Panc1 (cell line): Measurements from ENCODE around the gene DDX24. TPM values are rescaled to one million over a fixed set of nuclear protein-coding genes. Genes with fewer than 3 reads are reported as not detected.

Experiments used
- ATAC-seq: fragments of 200-7000 bp; cut with Tn5 transposase; 2 replicates; pipeline ENCODE4 v1.9.1; 2020; ENCODE audit warnings: mild to moderate bottlenecking, moderate library complexity
- BruUV-seq: library from RNA; stranded (reverse); fragments of 400-500 nt; replicated peaks from 2 replicates; lab custom pipeline; 2021; lab: Mats Ljungman, UMichigan
- CTCF ChIA-PET: fragments of 300-600 bp; sonication (Branson Sonifier 250); formaldehyde crosslinking; loops from one replicate; lab custom pipeline; 2022; ENCODE audit warnings: antibody characterized with exemption; lab: Charles Lee
- POLR2A ChIA-PET: fragments of 300-600 bp; sonication (Branson Sonifier 250); formaldehyde crosslinking; loops from one replicate; lab custom pipeline; 2022; ENCODE audit warnings: antibody characterized with exemption; lab: Charles Lee
- DNase-seq: peaks from one replicate; pipeline ENCODE4 v3.0.0-alpha.2; 2010; ENCODE audit warnings: low read depth, low spot score
- H3K27ac ChIP-seq: 2 replicates; pipeline ENCODE4 v1.5.1; 2011; ENCODE audit warnings: mild to moderate bottlenecking, low read length, inconsistent platforms
- H3K27me3 ChIP-seq: fragments of 200-500 bp; sonication (Bioruptor generic); 2 replicates; pipeline ENCODE4 v1.6.0; 2014; ENCODE audit warnings: low read length, inconsistent platforms; ENCODE audit not compliant: control insufficient read depth, insufficient read depth
- H3K36me3 ChIP-seq: fragments of 200-500 bp; sonication (Bioruptor generic); 2 replicates; pipeline ENCODE4 v1.5.1; 2014; ENCODE audit warnings: inconsistent platforms, mild to moderate bottlenecking, low read length, moderate library complexity; ENCODE audit not compliant: control insufficient read depth, insufficient read depth
- H3K4me1 ChIP-seq: 2 replicates; pipeline ENCODE4 v1.5.1; 2011; ENCODE audit warnings: inconsistent platforms, mild to moderate bottlenecking, low read length, moderate library complexity; ENCODE audit not compliant: control insufficient read depth, insufficient read depth
- H3K4me3 ChIP-seq, 2 experiments: 2 replicates each; pipeline ENCODE4 v1.5.1; 2011 to 2012; ENCODE audit warnings: low read depth in 2 of 2, low read length in 2 of 2, mild to moderate bottlenecking in 2 of 2, inconsistent platforms in 1 of 2, moderate library complexity in 1 of 2
- H3K9me3 ChIP-seq: fragments of 200-500 bp; sonication (Bioruptor generic); 2 replicates; pipeline ENCODE4 v1.5.1; 2014; ENCODE audit warnings: low read depth, mild to moderate bottlenecking, inconsistent platforms, low read length, moderate library complexity; ENCODE audit not compliant: control insufficient read depth, insufficient read depth
- POLR2AphosphoS5 ChIP-seq: IDR thresholded peaks from 2 replicates; pipeline ENCODE4 v1.6.1; 2012; ENCODE audit warnings: mild to moderate bottlenecking, low read depth, low read length, moderate library complexity
- SIN3A ChIP-seq: IDR thresholded peaks from 2 replicates; pipeline ENCODE4 v1.6.1; 2012; ENCODE audit warnings: low read depth, mild to moderate bottlenecking, low read length, moderate library complexity, borderline replicate concordance; ENCODE audit not compliant: insufficient read depth
- TCF7L2 ChIP-seq: IDR thresholded peaks from 2 replicates; pipeline ENCODE4 v1.6.1; 2011; ENCODE audit warnings: mild to moderate bottlenecking, low read depth, low read length, inconsistent platforms
- in situ Hi-C: cut with HindIII; loops from 2 replicates; pipeline ENCODE4 v1.10.0; 2016; ENCODE audit warnings: low sequenced_read_pairs, low pct_unique_long_range_greater_than_20kb
- intact Hi-C: fragments of 100-400 bp; cut with micrococcal nuclease; formaldehyde crosslinking; loops from one replicate; pipeline ENCODE4 v1.10.0; 2022; ENCODE audit not compliant: unreplicated experiment
- total RNA-seq: library from RNA; stranded (reverse); gene quantifications from one replicate; pipeline ENCODE4 v1.2.1, GENCODE V29; 2021; ENCODE audit not compliant: unreplicated experiment
- TF ChIP-seq, protein P1 (sequence below), 2 experiments: IDR thresholded peaks; 2 replicates each; pipeline ENCODE4 v1.6.1; 2011 to 2012; ENCODE audit warnings: low read depth in 2 of 2, control low read depth in 1 of 2, low read length in 1 of 2, mild to moderate bottlenecking in 1 of 2, moderate library complexity in 1 of 2; ENCODE audit not compliant: insufficient read depth in 1 of 2
- TF ChIP-seq, protein P2 (sequence below): fragments of 450-650 bp; IDR thresholded peaks from 2 replicates; pipeline ENCODE4 v1.5.1; 2017; ENCODE audit warnings: mild to moderate bottlenecking

Gene DDX24
- total RNA-seq, 1 experiment from 2014 or later, result 103 TPM

GRCh38 chr14:94021416-94022157 lies 59.4 kb downstream of the DDX24 start:
- Histone ChIP-seq H3K4me3 (no peak overlapping the region), H3K4me1 (no peaks in the 10 kb centered on the region), H3K36me3 (no peaks in the 10 kb centered on the region), H3K27ac (no peak overlapping the region), H3K9me3 (no peaks in the 10 kb centered on the region), H3K27me3 (no peaks in the 10 kb centered on the region)
- ATAC-seq, result no peak
- in situ Hi-C loops, result no loop called here
- POLR2A ChIA-PET, result no interaction called here
- CTCF ChIA-PET, result no interaction called here
- TF ChIP-seq, protein P1, sequence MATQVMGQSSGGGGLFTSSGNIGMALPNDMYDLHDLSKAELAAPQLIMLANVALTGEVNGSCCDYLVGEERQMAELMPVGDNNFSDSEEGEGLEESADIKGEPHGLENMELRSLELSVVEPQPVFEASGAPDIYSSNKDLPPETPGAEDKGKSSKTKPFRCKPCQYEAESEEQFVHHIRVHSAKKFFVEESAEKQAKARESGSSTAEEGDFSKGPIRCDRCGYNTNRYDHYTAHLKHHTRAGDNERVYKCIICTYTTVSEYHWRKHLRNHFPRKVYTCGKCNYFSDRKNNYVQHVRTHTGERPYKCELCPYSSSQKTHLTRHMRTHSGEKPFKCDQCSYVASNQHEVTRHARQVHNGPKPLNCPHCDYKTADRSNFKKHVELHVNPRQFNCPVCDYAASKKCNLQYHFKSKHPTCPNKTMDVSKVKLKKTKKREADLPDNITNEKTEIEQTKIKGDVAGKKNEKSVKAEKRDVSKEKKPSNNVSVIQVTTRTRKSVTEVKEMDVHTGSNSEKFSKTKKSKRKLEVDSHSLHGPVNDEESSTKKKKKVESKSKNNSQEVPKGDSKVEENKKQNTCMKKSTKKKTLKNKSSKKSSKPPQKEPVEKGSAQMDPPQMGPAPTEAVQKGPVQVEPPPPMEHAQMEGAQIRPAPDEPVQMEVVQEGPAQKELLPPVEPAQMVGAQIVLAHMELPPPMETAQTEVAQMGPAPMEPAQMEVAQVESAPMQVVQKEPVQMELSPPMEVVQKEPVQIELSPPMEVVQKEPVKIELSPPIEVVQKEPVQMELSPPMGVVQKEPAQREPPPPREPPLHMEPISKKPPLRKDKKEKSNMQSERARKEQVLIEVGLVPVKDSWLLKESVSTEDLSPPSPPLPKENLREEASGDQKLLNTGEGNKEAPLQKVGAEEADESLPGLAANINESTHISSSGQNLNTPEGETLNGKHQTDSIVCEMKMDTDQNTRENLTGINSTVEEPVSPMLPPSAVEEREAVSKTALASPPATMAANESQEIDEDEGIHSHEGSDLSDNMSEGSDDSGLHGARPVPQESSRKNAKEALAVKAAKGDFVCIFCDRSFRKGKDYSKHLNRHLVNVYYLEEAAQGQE (IDR thresholded peaks at IDR 0.05; ENCODE audit: insufficient read depth in 1 of 2, low read depth in 2 of 2, low read length in 1 of 2), result no peak
- TF ChIP-seq TCF7L2, result no peak
- no peak for TF ChIP-seq POLR2AphosphoS5
- TF ChIP-seq SIN3A, result no peak
- TF ChIP-seq, protein P2, sequence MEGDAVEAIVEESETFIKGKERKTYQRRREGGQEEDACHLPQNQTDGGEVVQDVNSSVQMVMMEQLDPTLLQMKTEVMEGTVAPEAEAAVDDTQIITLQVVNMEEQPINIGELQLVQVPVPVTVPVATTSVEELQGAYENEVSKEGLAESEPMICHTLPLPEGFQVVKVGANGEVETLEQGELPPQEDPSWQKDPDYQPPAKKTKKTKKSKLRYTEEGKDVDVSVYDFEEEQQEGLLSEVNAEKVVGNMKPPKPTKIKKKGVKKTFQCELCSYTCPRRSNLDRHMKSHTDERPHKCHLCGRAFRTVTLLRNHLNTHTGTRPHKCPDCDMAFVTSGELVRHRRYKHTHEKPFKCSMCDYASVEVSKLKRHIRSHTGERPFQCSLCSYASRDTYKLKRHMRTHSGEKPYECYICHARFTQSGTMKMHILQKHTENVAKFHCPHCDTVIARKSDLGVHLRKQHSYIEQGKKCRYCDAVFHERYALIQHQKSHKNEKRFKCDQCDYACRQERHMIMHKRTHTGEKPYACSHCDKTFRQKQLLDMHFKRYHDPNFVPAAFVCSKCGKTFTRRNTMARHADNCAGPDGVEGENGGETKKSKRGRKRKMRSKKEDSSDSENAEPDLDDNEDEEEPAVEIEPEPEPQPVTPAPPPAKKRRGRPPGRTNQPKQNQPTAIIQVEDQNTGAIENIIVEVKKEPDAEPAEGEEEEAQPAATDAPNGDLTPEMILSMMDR, result no peak
- DNase-seq, result no peak
- intact Hi-C loops, result no loop called here
- BruUV-seq, result no TSS peak

DNA sequence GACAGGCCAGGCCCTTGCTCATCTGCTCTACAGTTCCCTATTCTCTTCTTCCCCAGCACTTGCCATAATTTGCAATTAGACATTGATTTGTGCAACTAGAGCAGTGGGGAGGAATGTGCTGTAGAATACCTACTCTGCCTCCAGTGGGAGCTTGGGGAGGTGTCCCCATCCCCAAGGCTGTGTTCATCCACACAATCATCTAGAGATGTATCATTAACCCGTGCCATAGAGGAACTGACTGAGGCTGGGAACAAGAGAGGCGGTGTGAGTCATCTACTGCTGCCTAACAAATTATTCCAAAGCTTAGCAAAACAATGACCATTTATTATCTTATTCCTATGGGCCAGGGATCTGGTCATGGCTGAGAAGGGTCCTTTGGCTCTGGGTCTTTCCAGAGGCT lies 60.0 kb downstream of the DDX24 start:
- ChIA-PET CTCF (no interaction called here), POLR2A (no interaction called here)
- no TSS peak for BruUV-seq
- no peaks in the 10 kb centered on the region for H3K36me3 ChIP-seq
- intact Hi-C loops, result no loop called here
- no peaks in the 10 kb centered on the region for H3K4me1 ChIP-seq
- H3K27ac ChIP-seq, result no peak overlapping the region
- TF ChIP-seq, protein P2, result no peak
- TF ChIP-seq TCF7L2 (no peak), POLR2AphosphoS5 (no peak), SIN3A (no peak)
- TF ChIP-seq, protein P1 (IDR thresholded peaks at IDR 0.05; ENCODE audit: insufficient read depth in 1 of 2, low read depth in 2 of 2, low read length in 1 of 2), result no peak
- ATAC-seq (no peak), DNase-seq (no peak)
- H3K27me3 ChIP-seq, result no peaks in the 10 kb centered on the region
- in situ Hi-C loops, result no loop called here
- no peak overlapping the region for H3K4me3 ChIP-seq
- no peaks in the 10 kb centered on the region for H3K9me3 ChIP-seq
